CD14-positive monocyte (primary cell): ENCODE measurements around the gene CIROP. TPM values are rescaled to one million over a fixed set of nuclear protein-coding genes. Genes with fewer than 3 reads are reported as not detected.
A peak's percentile ranks its signal among the peaks of the same experiment; 100 is the strongest.

ENCODE experiments used
- DNase-seq, 3 donors: peaks; one replicate each; pipeline ENCODE4 v3.0.0-alpha.2; 2011 to 2022
- H2AFZ ChIP-seq: 2 replicates; pipeline ENCODE4 v1.6.0; 2012; ENCODE audit warnings: mild to moderate bottlenecking, low read depth, low read length, inconsistent platforms; ENCODE audit not compliant: insufficient read depth, poor library complexity, severe bottlenecking
- H3K27ac ChIP-seq, 2 donors: 1 replicate in 1 of 2; 2 replicates in 1 of 2; pipeline ENCODE4 v1.5.1; 2012 to 2013; ENCODE audit warnings: low read length in 2 of 2, control low read depth in 1 of 2, inconsistent platforms in 1 of 2, low read depth in 1 of 2, mild to moderate bottlenecking in 1 of 2
- H3K27me3 ChIP-seq, 2 donors: one replicate each; pipeline versions ENCODE4 v1.6.0 to v1.6.1; 2011 to 2013; ENCODE audit warnings: low read length in 2 of 2; ENCODE audit not compliant: control insufficient read depth in 2 of 2, insufficient read depth in 2 of 2
- H3K36me3 ChIP-seq, 2 donors: replicated peaks in 1 of 2; 1 replicate in 1 of 2; 2 replicates in 1 of 2; pipeline versions ENCODE4 v1.5.1 to v1.6.1; 2012 to 2013; ENCODE audit warnings: low read length in 2 of 2, control low read depth in 1 of 2, inconsistent platforms in 1 of 2, mild to moderate bottlenecking in 1 of 2; ENCODE audit not compliant: insufficient read depth in 2 of 2, control insufficient read depth in 1 of 2
- H3K4me1 ChIP-seq, 2 donors: 1 replicate in 1 of 2; 2 replicates in 1 of 2; pipeline versions ENCODE4 v1.5.1 to v1.6.1; 2012 to 2013; ENCODE audit warnings: low read length in 2 of 2, control low read depth in 1 of 2, inconsistent platforms in 1 of 2, mild to moderate bottlenecking in 1 of 2, moderate library complexity in 1 of 2; ENCODE audit not compliant: insufficient read depth in 2 of 2, control insufficient read depth in 1 of 2
- H3K4me2 ChIP-seq: replicated peaks from 2 replicates; pipeline ENCODE3; 2012; ENCODE audit warnings: low read length, moderate library complexity, mild to moderate bottlenecking; ENCODE audit not compliant: poor library complexity, severe bottlenecking; ENCODE audit errors: extremely low read depth
- H3K4me3 ChIP-seq, 3 experiments: fragments of 200-600 bp in 1 of 3; sonication (generic) in 1 of 3; replicated peaks in 1 of 3; 1 replicate in 2 of 3; 2 replicates in 1 of 3; pipeline ENCODE4 v1.5.1; 2011 to 2013; ENCODE audit warnings: low read length in 3 of 3, mild to moderate bottlenecking in 3 of 3, control low read depth in 2 of 3, low read depth in 2 of 3, inconsistent platforms in 1 of 3, moderate library complexity in 1 of 3
- H3K79me2 ChIP-seq: 2 replicates; pipeline ENCODE4 v1.6.0; 2012; ENCODE audit warnings: mild to moderate bottlenecking, control low read depth, inconsistent platforms, low read length, moderate library complexity; ENCODE audit not compliant: insufficient read depth
- H3K9ac ChIP-seq: 2 replicates; pipeline ENCODE4 v1.6.0; 2017; ENCODE audit warnings: low read length, mild to moderate bottlenecking; ENCODE audit not compliant: insufficient read depth, poor library complexity, severe bottlenecking
- H3K9me3 ChIP-seq, 2 donors: replicated peaks in 1 of 2; 1 replicate in 1 of 2; 2 replicates in 1 of 2; pipeline versions ENCODE4 v1.5.1 to v1.6.1; 2012 to 2013; ENCODE audit warnings: low read length in 2 of 2, control low read depth in 1 of 2; ENCODE audit not compliant: control insufficient read depth in 1 of 2, insufficient read depth in 1 of 2
- H4K20me1 ChIP-seq: 2 replicates; pipeline ENCODE4 v1.6.0; 2012; ENCODE audit warnings: mild to moderate bottlenecking, low read length, control low read depth, moderate library complexity; ENCODE audit not compliant: insufficient read depth
- H3K27ac Mint-ChIP-seq, 7 donors: one replicate each; pipeline ENCODE4 v1.8.0; 2020; ENCODE audit warnings: mild to moderate bottlenecking in 7 of 7, mixed read lengths in 7 of 7, moderate library complexity in 6 of 7, inconsistent platforms in 2 of 7
- H3K27me3 Mint-ChIP-seq, 3 donors: one replicate each; pipeline ENCODE4 v1.8.0; 2021 to 2022; ENCODE audit warnings: low read depth in 3 of 3, mild to moderate bottlenecking in 3 of 3, mixed read lengths in 3 of 3, moderate library complexity in 3 of 3, inconsistent platforms in 1 of 3
- H3K36me3 Mint-ChIP-seq, 2 donors: one replicate each; pipeline ENCODE4 v1.8.0; 2020; ENCODE audit warnings: mixed read lengths in 2 of 2, inconsistent platforms in 1 of 2, mild to moderate bottlenecking in 1 of 2
- H3K4me1 Mint-ChIP-seq: one replicate; pipeline ENCODE4 v1.8.0; 2020; ENCODE audit warnings: mild to moderate bottlenecking, mixed read lengths
- H3K4me3 Mint-ChIP-seq, 2 donors: one replicate each; pipeline ENCODE4 v1.8.0; 2020; ENCODE audit warnings: mild to moderate bottlenecking in 2 of 2, mixed read lengths in 2 of 2, moderate library complexity in 1 of 2
- H3K9me3 Mint-ChIP-seq, 7 donors: one replicate each; pipeline ENCODE4 v1.8.0; 2020 to 2022; ENCODE audit warnings: mixed read lengths in 7 of 7, mild to moderate bottlenecking in 6 of 7, moderate library complexity in 6 of 7, inconsistent platforms in 2 of 7
- WGBS: methylation state at CpG from one replicate; pipeline ENCODE4 v1.1.5; 2013; ENCODE audit warnings: missing lambda C conversion rate; ENCODE audit not compliant: insufficient coverage; 5-methylcytosine and 5-hydroxymethylcytosine counted together
- intact Hi-C, 2 donors: fragments of 100-400 bp; cut with micrococcal nuclease; formaldehyde crosslinking; loops; one replicate each; pipeline versions ENCODE4 v1.15.0 to v1.15.1; 2023
- polyA plus RNA-seq, 3 donors: library from polyadenylated mRNA; depleted of rRNA in 1 of 3; unstranded in 2 of 3; stranded (reverse) in 1 of 3; fragments of 300-500 nt in 2 of 3; fragments of >200 nt in 1 of 3; fragmentation: Illumina TruSeq in 2 of 3; gene quantifications; 1 replicate in 2 of 3; 2 replicates in 1 of 3; pipeline ENCODE4 v1.2.3, GENCODE V29; 2012 to 2021
- TF ChIP-seq, protein P1 (sequence below): fragments of 200-600 bp; IDR thresholded peaks from one replicate; pipeline ENCODE4 v1.8.0; 2022; ENCODE audit warnings: antibody characterized with exemption, mild to moderate bottlenecking

CIROP gene
- polyA plus RNA-seq, 3 donors: not detected

GRCh38 chr14:23112359-23113178, 7.8 kb upstream of the CIROP start:
- DNase-seq: peak; percentile 33 to 37 (median 35)
- Mint-ChIP-seq H3K4me1 (peaks cover 43% of the 10 kb centered on the region), H3K36me3 (peaks cover 0 to 6% of the 10 kb centered on the region in 2 donors), H3K9me3 (no peaks in the 10 kb centered on the region), H3K27me3 (peaks cover 0 to 4% (median 0%) of the 10 kb centered on the region in 3 donors), H3K4me3 (peak overlapping the region in 1 of 2 donors; percentile 41), H3K27ac (peak overlapping the region in 4 of 7 donors; percentile 24 to 74 (median 56))
- peak overlapping the region in 1 of 3 experiments; percentile 26 for H3K4me3 ChIP-seq
- WGBS: 7% methylated on average over 10 of the region's 12 CpGs
- H4K20me1 ChIP-seq: no peaks in the 10 kb centered on the region
- H3K36me3 ChIP-seq: no peaks in the 10 kb centered on the region
- H3K4me2 ChIP-seq: peak overlapping the region; percentile 26
- H3K4me1 ChIP-seq: peaks cover 40 to 60% of the 10 kb centered on the region in 2 donors
- no peaks in the 10 kb centered on the region for H3K27me3 ChIP-seq
- intact Hi-C loops: loop anchor here in 1 of 2 donors (5.0 kb wide), 1 partner anchor 35 kb away; no protein-coding TSS in a partner anchor
- peak overlapping the region; percentile 27 for H3K9ac ChIP-seq
- no peak overlapping the region for H3K27ac ChIP-seq
- no peaks in the 10 kb centered on the region for H3K9me3 ChIP-seq
- H3K79me2 ChIP-seq: peaks cover 14% of the 10 kb centered on the region
- H2AFZ ChIP-seq: peak overlapping the region; percentile 49
- TF ChIP-seq, protein P1, sequence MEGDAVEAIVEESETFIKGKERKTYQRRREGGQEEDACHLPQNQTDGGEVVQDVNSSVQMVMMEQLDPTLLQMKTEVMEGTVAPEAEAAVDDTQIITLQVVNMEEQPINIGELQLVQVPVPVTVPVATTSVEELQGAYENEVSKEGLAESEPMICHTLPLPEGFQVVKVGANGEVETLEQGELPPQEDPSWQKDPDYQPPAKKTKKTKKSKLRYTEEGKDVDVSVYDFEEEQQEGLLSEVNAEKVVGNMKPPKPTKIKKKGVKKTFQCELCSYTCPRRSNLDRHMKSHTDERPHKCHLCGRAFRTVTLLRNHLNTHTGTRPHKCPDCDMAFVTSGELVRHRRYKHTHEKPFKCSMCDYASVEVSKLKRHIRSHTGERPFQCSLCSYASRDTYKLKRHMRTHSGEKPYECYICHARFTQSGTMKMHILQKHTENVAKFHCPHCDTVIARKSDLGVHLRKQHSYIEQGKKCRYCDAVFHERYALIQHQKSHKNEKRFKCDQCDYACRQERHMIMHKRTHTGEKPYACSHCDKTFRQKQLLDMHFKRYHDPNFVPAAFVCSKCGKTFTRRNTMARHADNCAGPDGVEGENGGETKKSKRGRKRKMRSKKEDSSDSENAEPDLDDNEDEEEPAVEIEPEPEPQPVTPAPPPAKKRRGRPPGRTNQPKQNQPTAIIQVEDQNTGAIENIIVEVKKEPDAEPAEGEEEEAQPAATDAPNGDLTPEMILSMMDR: no peak

- DNase-seq: no peak
- no peak overlapping the region for H3K27ac Mint-ChIP-seq
Measured at GRCh38 chr14:23110579-23111365, 6.0 kb upstream of the CIROP start.

More at GRCh38 chr14:23110579-23111365, 6.0 kb upstream of the CIROP start:
- WGBS: 39% methylated on average over 2 of the region's 5 CpGs
- Mint-ChIP-seq H3K36me3 (peaks cover 0 to 3% of the 10 kb centered on the region in 2 donors), H3K27me3 (peaks cover 0 to 2% (median 2%) of the 10 kb centered on the region in 3 donors), H3K9me3 (no peaks in the 10 kb centered on the region), H3K4me3 (no peak overlapping the region), H3K4me1 (peaks cover 36% of the 10 kb centered on the region)
- Histone ChIP-seq H3K79me2 (no peaks in the 10 kb centered on the region), H4K20me1 (no peaks in the 10 kb centered on the region), H3K4me1 (peaks cover 40 to 54% of the 10 kb centered on the region in 2 donors), H3K4me3 (no peak overlapping the region), H2AFZ (no peak overlapping the region), H3K4me2 (no peak overlapping the region), H3K9ac (no peak overlapping the region), H3K27ac (no peak overlapping the region), H3K27me3 (no peaks in the 10 kb centered on the region), H3K36me3 (no peaks in the 10 kb centered on the region), H3K9me3 (no peaks in the 10 kb centered on the region)
- intact Hi-C loops: loop anchor here in 1 of 2 donors (5.0 kb wide), 1 partner anchor 33 kb away; no protein-coding TSS in a partner anchor
- TF ChIP-seq, protein P1: no peak
